CD4-positive, alpha-beta T cell (primary cell): ENCODE measurements around the gene AFAP1. TPM values are rescaled to one million over a fixed set of nuclear protein-coding genes. Genes with fewer than 3 reads are reported as not detected.

ENCODE experiments used
- ATAC-seq: fragments of 200-7000 bp; cut with Tn5 transposase; one replicate; pipeline ENCODE4 v1.10.0; 2022; ENCODE audit warnings: mild to moderate bottlenecking; ENCODE audit not compliant: poor library complexity
- CTCF ChIA-PET: fragments of 350-600 bp; sonication (Branson Sonifier 250); formaldehyde crosslinking; loops from one replicate; lab custom pipeline; 2021; ENCODE audit warnings: antibody characterized with exemption, inconsistent platforms; lab: Charles Lee
- POLR2A ChIA-PET: fragments of 350-600 bp; sonication (Branson Sonifier 250); formaldehyde crosslinking; loops from one replicate; lab custom pipeline; 2021; ENCODE audit warnings: antibody characterized with exemption, inconsistent platforms; lab: Charles Lee
- DNase-seq, 14 experiments: peaks; one replicate each; pipeline ENCODE4 v3.0.0-alpha.2; 2013 to 2020; ENCODE audit warnings: mixed read lengths in 2 of 14
- H3K27ac ChIP-seq, 2 donors: one replicate each; pipeline versions ENCODE4 v1.5.1 to v1.7.0; 2013; ENCODE audit warnings: low read length in 2 of 2, low read depth in 1 of 2, mild to moderate bottlenecking in 1 of 2
- H3K27me3 ChIP-seq, 2 experiments: 1 replicate in 1 of 2; 2 replicates in 1 of 2; pipeline versions ENCODE4 v1.6.1 to v1.7.0; 2013; ENCODE audit warnings: low read length in 2 of 2, control low read depth in 1 of 2, mild to moderate bottlenecking in 1 of 2, moderate library complexity in 1 of 2; ENCODE audit not compliant: insufficient read depth in 2 of 2, control insufficient read depth in 1 of 2
- H3K36me3 ChIP-seq: one replicate; pipeline ENCODE4 v1.6.1; 2013; ENCODE audit warnings: low read length, control low read depth; ENCODE audit not compliant: insufficient read depth
- H3K4me1 ChIP-seq: one replicate; pipeline ENCODE4 v1.6.1; 2013; ENCODE audit warnings: low read length, control low read depth; ENCODE audit not compliant: insufficient read depth
- H3K4me3 ChIP-seq: one replicate; pipeline ENCODE4 v1.5.1; 2013; ENCODE audit warnings: mild to moderate bottlenecking, low read length, moderate library complexity
- H3K9me3 ChIP-seq, 2 experiments: 1 replicate in 1 of 2; 2 replicates in 1 of 2; pipeline versions ENCODE4 v1.6.1 to v1.7.0; 2013; ENCODE audit warnings: low read length in 2 of 2, mild to moderate bottlenecking in 2 of 2, control low read depth in 1 of 2, moderate library complexity in 1 of 2; ENCODE audit not compliant: control insufficient read depth in 1 of 2, insufficient read depth in 1 of 2
- H3K27ac Mint-ChIP-seq: one replicate; pipeline ENCODE4 v1.8.0; 2020; ENCODE audit warnings: mixed read lengths
- H3K27me3 Mint-ChIP-seq: one replicate; pipeline ENCODE4 v1.8.0; 2021; ENCODE audit warnings: mixed read lengths
- H3K36me3 Mint-ChIP-seq: one replicate; pipeline ENCODE4 v1.8.0; 2021; ENCODE audit warnings: low read depth, mixed read lengths
- H3K4me1 Mint-ChIP-seq: one replicate; pipeline ENCODE4 v1.8.0; 2021; ENCODE audit warnings: low read depth, mixed read lengths
- H3K4me3 Mint-ChIP-seq: one replicate; pipeline ENCODE4 v1.8.0; 2020; ENCODE audit warnings: mild to moderate bottlenecking, mixed read lengths
- H3K9me3 Mint-ChIP-seq: one replicate; pipeline ENCODE4 v1.8.0; 2020; ENCODE audit warnings: mixed read lengths
- CTCF ChIP-seq: fragments of 200-600 bp; IDR thresholded peaks from one replicate; pipeline ENCODE4 v1.8.0; 2022; ENCODE audit warnings: antibody characterized with exemption, mild to moderate bottlenecking
- intact Hi-C, 2 experiments: fragments of 100-400 bp; cut with DNase I in 1 of 2; cut with micrococcal nuclease in 1 of 2; formaldehyde crosslinking; loops; one replicate each; pipeline versions ENCODE4 v1.15.1 to v1.9.0; 2023 to 2025; cut with DNase I, micrococcal nuclease
- total RNA-seq, 174 experiments: library from RNA in 2 of 174; stranded (reverse) in 2 of 174; gene quantifications; one replicate each; pipeline ENCODE4 v1.2.3 and lab custom pipeline; 2021 to 2026

The AFAP1 gene
- total RNA-seq, 2 experiments from 2014 or later, result 9.8 to 10.9 TPM

DNA sequence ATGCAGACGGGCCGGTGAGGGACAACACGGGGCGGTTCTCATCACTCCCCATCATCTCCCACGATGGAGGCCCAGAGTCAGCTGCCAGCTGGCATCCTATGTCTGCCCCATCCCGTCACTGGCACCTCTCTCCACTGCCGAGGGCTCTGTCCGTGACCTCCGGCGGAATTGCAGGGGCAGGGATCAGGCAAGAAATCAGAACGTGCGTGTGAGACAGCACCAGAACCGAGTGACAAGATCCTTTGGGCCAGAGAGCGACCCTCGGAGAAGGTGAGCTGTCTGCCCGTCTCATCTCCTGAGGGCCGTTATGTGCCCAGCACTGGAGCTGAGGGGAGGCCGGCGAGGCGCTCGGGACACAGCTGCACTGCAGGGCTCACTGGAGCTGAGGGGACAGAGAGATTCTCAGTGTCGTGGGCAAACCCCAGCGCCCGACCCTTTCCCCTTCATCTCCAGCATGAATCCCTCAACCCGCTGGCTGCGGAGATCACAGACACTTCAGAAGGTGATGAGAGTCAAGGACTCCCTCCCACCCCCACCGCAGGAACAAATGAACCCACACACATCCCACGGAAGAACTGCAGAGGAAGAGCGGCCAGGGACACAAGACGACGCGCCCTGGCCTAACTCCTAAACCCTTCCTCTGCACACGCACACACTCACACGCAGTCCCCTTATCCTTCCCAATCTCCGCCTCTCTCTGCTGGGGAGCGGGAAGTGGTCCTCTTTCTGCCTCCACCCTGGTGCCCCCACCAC lies 128.7 kb downstream of the AFAP1 start:
- Histone ChIP-seq H3K4me3 (no peak overlapping the region), H3K4me1 (no peaks in the 10 kb centered on the region), H3K36me3 (peaks cover 13% of the 10 kb centered on the region), H3K27ac (no peak overlapping the region), H3K27me3 (no peaks in the 10 kb centered on the region), H3K9me3 (no peaks in the 10 kb centered on the region)
- no peak overlapping the region for H3K27ac Mint-ChIP-seq
- H3K27me3 Mint-ChIP-seq, result no peaks in the 10 kb centered on the region
- H3K4me3 Mint-ChIP-seq, result no peak overlapping the region
- TF ChIP-seq CTCF, result no peak
- no peaks in the 10 kb centered on the region for H3K9me3 Mint-ChIP-seq
- peaks cover 48% of the 10 kb centered on the region for H3K36me3 Mint-ChIP-seq
- ChIA-PET POLR2A (no interaction called here), CTCF (no interaction called here)
- no peak for ATAC-seq
- H3K4me1 Mint-ChIP-seq, result no peaks in the 10 kb centered on the region
- intact Hi-C loops, result no loop called here
- DNase-seq, result no peak

DNA sequence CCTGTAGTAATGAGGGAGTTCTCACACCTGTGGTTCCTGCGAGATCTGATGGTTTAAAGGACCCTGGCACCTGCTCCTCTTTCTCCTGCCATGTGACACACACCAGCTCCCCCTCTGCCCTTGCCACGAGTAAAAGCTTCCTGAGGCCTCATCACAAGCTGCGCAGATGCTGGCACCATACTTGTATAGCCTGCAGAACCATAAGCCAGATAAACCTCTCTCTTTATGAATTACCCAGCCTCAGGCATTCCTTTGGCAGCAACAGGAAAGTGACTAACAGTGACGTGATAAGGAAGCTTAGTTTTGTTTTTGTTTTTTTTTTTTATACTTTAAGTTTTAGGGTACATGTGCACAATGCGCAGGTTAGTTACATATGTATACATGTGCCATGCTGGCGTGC lies 130.9 kb downstream of the AFAP1 start:
- no peak for TF ChIP-seq CTCF
- no peaks in the 10 kb centered on the region for H3K27me3 ChIP-seq
- H3K4me1 ChIP-seq, result peaks cover 4% of the 10 kb centered on the region
- Mint-ChIP-seq H3K36me3 (peaks cover 28% of the 10 kb centered on the region), H3K4me1 (peaks cover 8% of the 10 kb centered on the region), H3K27me3 (no peaks in the 10 kb centered on the region), H3K9me3 (no peaks in the 10 kb centered on the region), H3K27ac (no peak overlapping the region), H3K4me3 (no peak overlapping the region)
- no peaks in the 10 kb centered on the region for H3K9me3 ChIP-seq
- CTCF ChIA-PET, result no interaction called here
- H3K36me3 ChIP-seq, result peaks cover 11% of the 10 kb centered on the region
- intact Hi-C loops, result loop anchor here (5.0 to 10.0 kb wide), 2 partner anchors 44 to 614 kb away; partner anchors contain the start of gene SORCS2 (in 1 of the 2)
- ATAC-seq, result no peak
- POLR2A ChIA-PET, result no interaction called here
- DNase-seq, result no peak
- H3K27ac ChIP-seq, result no peak overlapping the region
- no peak overlapping the region for H3K4me3 ChIP-seq

GRCh38 chr4:7808181-7808580 lies 131.5 kb downstream of the AFAP1 start:
- no peak for TF ChIP-seq CTCF

More at GRCh38 chr4:7808181-7808580, 131.5 kb downstream of the AFAP1 start:
- Mint-ChIP-seq H3K9me3 (no peaks in the 10 kb centered on the region), H3K36me3 (peaks cover 22% of the 10 kb centered on the region), H3K27ac (no peak overlapping the region), H3K4me3 (no peak overlapping the region), H3K27me3 (no peaks in the 10 kb centered on the region), H3K4me1 (peaks cover 8% of the 10 kb centered on the region)
- DNase-seq (no peak), ATAC-seq (no peak)
- POLR2A ChIA-PET, result no interaction called here
- Histone ChIP-seq H3K9me3 (no peaks in the 10 kb centered on the region), H3K4me3 (no peak overlapping the region), H3K4me1 (peaks cover 7% of the 10 kb centered on the region), H3K36me3 (peaks cover 11% of the 10 kb centered on the region), H3K27me3 (no peaks in the 10 kb centered on the region), H3K27ac (no peak overlapping the region)
- intact Hi-C loops, result loop anchor here (5.0 to 10.0 kb wide), 2 partner anchors 44 to 613 kb away; partner anchors contain the start of gene SORCS2 (in 1 of the 2)
- CTCF ChIA-PET, result no interaction called here
